ENCODE measurements around the gene ZDHHC14. TPM values are rescaled to one million over a fixed set of nuclear protein-coding genes. Genes with fewer than 3 reads are reported as not detected.

The ZDHHC14 gene
- total and polyA plus RNA-seq, 2 of the 8 experiments (the other 6 are each of a cell fraction or from before 2014, with no cell fraction given): 2.9 to 5.3 TPM

- no peak overlapping the region for H2BK5ac ChIP-seq (ENCODE audit: low read depth, low read length)
- 92% methylated on average over 1 of the region's 1 CpG; no CpG with 5 or more reads in 1 of the 2 experiments for WGBS, 2 experiments (ENCODE audit: extremely low coverage in 1 of 2, insufficient coverage in 1 of 2, insufficient read length in 1 of 2, insufficient replicate concordance in 2 of 2, low coverage in 1 of 2, low lambda C conversion rate in 2 of 2, missing lambda C conversion rate in 1 of 2)
- CTCF ChIA-PET (ENCODE audit: partially characterized antibody): no interaction called here
- no peaks in the 10 kb centered on the region for H4K20me1 ChIP-seq (replicated peaks in 1 of 2; ENCODE audit: control insufficient read depth in 1 of 2, insufficient read depth in 2 of 2, low read length in 2 of 2)
- no peaks in the 10 kb centered on the region for H3K9me3 ChIP-seq (ENCODE audit: insufficient read depth in 2 of 2, low read depth in 1 of 2, low read length in 1 of 2)
- no peak overlapping the region for H3K9ac ChIP-seq (replicated peaks in 1 of 4; ENCODE audit: extremely low read depth in 1 of 4, low read depth in 3 of 4, low read length in 3 of 4)
- H2BK20ac ChIP-seq (ENCODE audit: low read length): no peak overlapping the region
- H3K14ac ChIP-seq (ENCODE audit: insufficient read length): no peak overlapping the region
- H3K4me2 ChIP-seq (ENCODE audit: insufficient read depth in 1 of 2, low read depth in 2 of 2, low read length in 2 of 2): no peak overlapping the region
- H3K27ac ChIP-seq (ENCODE audit: low read depth, low read length): no peak overlapping the region
- H3K79me2 ChIP-seq (ENCODE audit: control insufficient read depth in 1 of 2, insufficient read depth in 2 of 2, low read length in 2 of 2): no peaks in the 10 kb centered on the region
- no peak overlapping the region for H4K91ac ChIP-seq (replicated peaks; ENCODE audit: insufficient read length, low read length)
- no peak overlapping the region for H3K18ac ChIP-seq (ENCODE audit: extremely low read depth, low read length)
- no peaks in the 10 kb centered on the region for H3K23me2 ChIP-seq (ENCODE audit: low read depth, low read length)
- no peaks in the 10 kb centered on the region for H3K27me3 ChIP-seq (replicated peaks in 1 of 4; ENCODE audit: control insufficient read depth in 3 of 4, extremely low read depth in 1 of 4, insufficient read depth in 3 of 4, low read length in 3 of 4)
- no peak overlapping the region for H2AK5ac ChIP-seq (ENCODE audit: low read depth, low read length)
- POLR2A ChIA-PET (ENCODE audit: partially characterized antibody): no interaction called here
- no peak overlapping the region for H2AFZ ChIP-seq (ENCODE audit: low read length)
- H3K4me3 ChIP-seq (ENCODE audit: extremely low read depth in 1 of 4, insufficient read depth in 2 of 4, low read depth in 3 of 4, low read length in 4 of 4): no peak overlapping the region
- no peak overlapping the region for H2BK120ac ChIP-seq (replicated peaks; ENCODE audit: low read depth, low read length)
- H4K8ac ChIP-seq (ENCODE audit: extremely low read depth, insufficient read depth, low read length): no peak overlapping the region
- H3K4me1 ChIP-seq (replicated peaks in 1 of 4; ENCODE audit: control insufficient read depth in 3 of 4, insufficient read depth in 4 of 4, low read length in 3 of 4): peaks cover 2 to 8% (median 5%) of the 10 kb centered on the region in 4 experiments; a peak in 5 of 7 replicates
- no peaks in the 10 kb centered on the region for H3K79me1 ChIP-seq (ENCODE audit: low read depth, low read length)
- H4K5ac ChIP-seq (ENCODE audit: insufficient read length, low read depth, low read length): no peak overlapping the region
- FAIRE-seq (no peak), DNase-seq (ENCODE audit: low read depth in 1 of 2, low spot score in 2 of 2) (no peak)
- no peak overlapping the region for H3K4ac ChIP-seq (replicated peaks; ENCODE audit: insufficient read length, low read depth, low read length)
- H3K23ac ChIP-seq (ENCODE audit: insufficient read length): no peak overlapping the region
- no peak overlapping the region for H3K56ac ChIP-seq (replicated peaks; ENCODE audit: insufficient read length, low read depth, low read length)
- no peak overlapping the region for H2BK12ac ChIP-seq (ENCODE audit: low read depth, low read length)
- H3K36me3 ChIP-seq (ENCODE audit: control insufficient read depth in 2 of 4, insufficient read depth in 4 of 4, low read length in 3 of 4): no peaks in the 10 kb centered on the region
- H2BK15ac ChIP-seq (ENCODE audit: low read length): no peak overlapping the region
- no peak for TF ChIP-seq HDAC2 (IDR thresholded peaks at IDR 0.05; ENCODE audit: borderline replicate concordance in 1 of 2, low read depth in 2 of 2, low read length in 2 of 2)
- no peak for TF ChIP-seq HDAC6 (IDR thresholded peaks at IDR 0.05; ENCODE audit: low read depth, low read length)
- TF ChIP-seq TBP (IDR thresholded peaks at IDR 0.05; ENCODE audit: low read depth, low read length): no peak
- TF ChIP-seq RXRA (IDR thresholded peaks at IDR 0.05; ENCODE audit: insufficient read depth, low read depth, low read length): no peak
- TF ChIP-seq SIN3A (conservative IDR thresholded peaks at IDR 0.05 in 1 of 2, IDR thresholded peaks at IDR 0.05 in 1 of 2; ENCODE audit: low read depth in 1 of 2, low read length in 2 of 2): no peak
- TF ChIP-seq SP1 (IDR thresholded peaks at IDR 0.05; ENCODE audit: low read depth, low read length): no peak
- TF ChIP-seq KDM1A (IDR thresholded peaks at IDR 0.05; ENCODE audit: borderline replicate concordance, low read length): no peak
Observed at GRCh38 chr6:157370755-157371154, 10.2 kb upstream of the ZDHHC14 start.
